ENCODE data around the gene ERBB2. TPM values are rescaled to one million over a fixed set of nuclear protein-coding genes. Genes with fewer than 3 reads are reported as not detected.
A peak's percentile ranks its signal among the peaks of the same experiment; 100 is the strongest.

ERBB2 gene
- total and polyA plus RNA-seq, 2 of the 13 experiments (the other 11 are each of a cell fraction or from before 2014, with no cell fraction given), result 57.7 to 64.1 TPM

- peak; percentile 59; the same call in 1 of the 2 replicates for TF ChIP-seq ZNF281 (CRISPR knock-in tag; IDR thresholded peaks at IDR 0.05; ENCODE audit: borderline replicate concordance)
- 0 out of 4 replicates have a peak, but pooled peaks have one; percentile 3 to 49 for TF ChIP-seq EP300 (IDR thresholded peaks at IDR 0.05; ENCODE audit: low read depth in 2 of 2, low read length in 2 of 2)
- peak; percentile 74 for TF ChIP-seq EP300 (CRISPR knock-in tag; IDR thresholded peaks at IDR 0.05; ENCODE audit: borderline replicate concordance)
- peak; percentile 80; the same call in 1 of the 2 replicates for TF ChIP-seq HNRNPUL1 (IDR thresholded peaks at IDR 0.05; ENCODE audit: low read depth, low read length)
- no peak for TF ChIP-seq NR0B2 (CRISPR knock-in tag; IDR thresholded peaks at IDR 0.05)
- TF ChIP-seq TBX3 (IDR thresholded peaks at IDR 0.05; ENCODE audit: borderline replicate concordance), result no peak; the same call in 1 of the 2 replicates
- no peak for TF ChIP-seq ZSCAN12 (CRISPR knock-in tag; IDR thresholded peaks at IDR 0.05)
- no peak for TF ChIP-seq ZNF235 (CRISPR knock-in tag; IDR thresholded peaks at IDR 0.05; ENCODE audit: borderline replicate concordance)
- TF ChIP-seq CEBPG (CRISPR knock-in tag; IDR thresholded peaks at IDR 0.05), result peak; percentile 36; the same call in 1 of the 2 replicates
- TF ChIP-seq STAT6 (CRISPR knock-in tag; IDR thresholded peaks at IDR 0.05; ENCODE audit: borderline replicate concordance), result peak; percentile 82; the same call in 1 of the 2 replicates
- peak; percentile 86 for TF ChIP-seq ESRRA (CRISPR knock-in tag; IDR thresholded peaks at IDR 0.05; ENCODE audit: low read depth)
- peak; percentile 69 for TF ChIP-seq HNRNPLL (IDR thresholded peaks at IDR 0.05; ENCODE audit: low read depth, low read length, poor library complexity, severe bottlenecking)
- TF ChIP-seq ZNF460 (CRISPR knock-in tag; IDR thresholded peaks at IDR 0.05; ENCODE audit: borderline replicate concordance), result peak; percentile 72; the same call in 1 of the 2 replicates
- TF ChIP-seq NCOA2 (CRISPR knock-in tag; IDR thresholded peaks at IDR 0.05), result peak; percentile 54; the same call in 1 of the 2 replicates
- TF ChIP-seq PATZ1 (CRISPR knock-in tag; IDR thresholded peaks at IDR 0.05), result peak; percentile 84
- no peak for TF ChIP-seq ZNF747 (CRISPR knock-in tag; IDR thresholded peaks at IDR 0.05; ENCODE audit: borderline replicate concordance)
- TF ChIP-seq MXD4 (CRISPR knock-in tag; IDR thresholded peaks at IDR 0.05), result peak; percentile 89
- TF ChIP-seq ZNF784 (CRISPR knock-in tag; IDR thresholded peaks at IDR 0.05; ENCODE audit: borderline replicate concordance), result peak; percentile 95
- peak; percentile 98 for TF ChIP-seq ZFP82 (CRISPR knock-in tag; IDR thresholded peaks at IDR 0.05; ENCODE audit: borderline replicate concordance)
Measured at GRCh38 chr17:39730095-39730921, 30.4 kb downstream of the ERBB2 start, which contains the start of gene MIEN1 (continued).
